ENCODE data around the gene SDK2.
"Not testable (repeated sequence)": the region's sequence is repeated elsewhere in the genome, so short reads cannot be mapped to it uniquely, and the experiment has no call there.

SDK2 gene

DNA sequence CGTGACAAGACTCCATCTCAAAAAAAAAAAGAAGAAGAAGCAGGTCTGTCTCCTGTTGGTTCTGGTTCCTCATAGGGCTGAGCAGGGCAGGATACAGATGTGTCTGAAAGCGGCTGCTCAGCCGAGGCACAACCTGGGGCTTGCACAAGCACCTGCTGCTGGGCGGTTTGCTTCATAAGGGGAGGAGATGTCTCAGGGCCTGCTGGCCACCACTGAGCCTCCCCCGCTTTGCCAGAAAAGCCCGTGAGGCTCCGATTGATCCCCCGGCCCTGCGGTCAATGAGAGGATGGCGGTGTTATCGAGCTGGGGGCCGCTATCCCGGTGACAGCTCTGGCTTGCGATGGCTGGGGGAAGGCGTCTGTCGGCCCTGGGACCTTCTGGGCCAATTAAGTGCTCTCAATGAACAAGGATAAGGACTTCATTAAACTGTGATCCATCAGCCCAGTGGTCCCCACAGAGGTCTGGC lies 162.0 kb downstream of the SDK2 start:
- peaks cover 31 to 34% of the 10 kb centered on the region in 2 donors for H3K4me1 Mint-ChIP-seq
- no peaks in the 10 kb centered on the region for H3K27me3 Mint-ChIP-seq
- peaks cover 11 to 14% of the 10 kb centered on the region in 2 donors for H3K9me3 Mint-ChIP-seq
- peak overlapping the region; percentile 56 to 68 for H3K4me3 Mint-ChIP-seq
- ATAC-seq (replicated peaks), result peak; percentile 95 to 98
- peak overlapping the region; percentile 82 for H3K27ac Mint-ChIP-seq
- peak; percentile 44 for DNase-seq
- peaks cover 15 to 19% of the 10 kb centered on the region in 2 donors for H3K36me3 Mint-ChIP-seq

DNA sequence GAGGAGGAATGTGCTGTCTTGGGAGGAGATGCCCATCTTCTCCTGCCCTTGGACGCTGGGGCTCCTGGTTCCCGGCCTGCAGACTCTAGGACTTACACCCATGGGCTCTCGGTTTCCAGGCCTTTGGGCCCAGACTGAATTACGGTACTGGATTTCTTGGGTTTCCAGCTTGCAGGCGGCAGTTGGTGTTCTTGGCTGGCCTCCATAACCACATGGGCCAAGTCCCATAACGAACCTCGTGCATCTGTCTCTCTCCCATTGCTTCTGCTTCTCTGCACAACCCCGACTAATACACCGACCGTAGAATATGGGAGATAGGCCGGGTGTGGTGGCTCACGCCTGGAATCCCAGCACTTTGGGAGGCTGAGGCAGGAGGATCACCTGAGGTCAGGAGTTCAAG lies 162.6 kb downstream of the SDK2 start:
- peak overlapping the region; percentile 82 for H3K27ac Mint-ChIP-seq

DNA sequence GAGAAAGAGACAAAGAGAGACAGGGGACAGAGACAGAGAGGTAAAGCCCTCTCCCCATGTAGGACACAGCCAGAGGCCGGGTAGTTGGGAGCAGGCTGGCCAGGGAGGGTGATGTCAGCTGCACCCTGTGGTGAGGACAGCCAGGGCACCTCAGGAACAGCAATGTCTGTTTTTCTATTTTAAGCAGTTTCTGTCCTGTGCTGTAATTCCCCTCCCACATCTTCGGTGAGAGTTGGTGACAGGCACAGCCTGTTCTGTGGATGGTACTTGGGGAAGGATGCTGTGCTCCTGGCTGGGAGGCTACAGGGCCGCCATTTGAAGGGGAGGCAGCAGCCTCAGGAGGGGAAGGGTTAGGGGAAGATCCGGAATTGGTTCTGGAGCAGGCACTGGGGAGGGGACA lies 163.5 kb downstream of the SDK2 start:
- Mint-ChIP-seq H3K36me3 (peaks cover 9% of the 10 kb centered on the region in 2 donors), H3K27me3 (no peaks in the 10 kb centered on the region), H3K4me3 (peak overlapping the region in 1 of 2 donors; percentile 26), H3K9me3 (peaks cover 8 to 9% of the 10 kb centered on the region in 2 donors), H3K27ac (peak overlapping the region; percentile 27), H3K4me1 (peaks cover 34 to 37% of the 10 kb centered on the region in 2 donors)
- DNase-seq (no peak), ATAC-seq (replicated peaks) (peak; percentile 49 to 57)

More for the DNA sequence above, 162.6 kb downstream of the SDK2 start:
- peaks cover 11 to 14% of the 10 kb centered on the region in 2 donors for H3K9me3 Mint-ChIP-seq
- H3K27me3 Mint-ChIP-seq, result no peaks in the 10 kb centered on the region
- H3K36me3 Mint-ChIP-seq, result peaks cover 15 to 19% of the 10 kb centered on the region in 2 donors
- peak overlapping the region; percentile 56 to 68 for H3K4me3 Mint-ChIP-seq
- H3K4me1 Mint-ChIP-seq, result peaks cover 34 to 36% of the 10 kb centered on the region in 2 donors
- ATAC-seq (replicated peaks), result no peak
- no peak for DNase-seq

GRCh38 chr17:73478768-73479424 lies 165.3 kb downstream of the SDK2 start:
- Mint-ChIP-seq H3K4me3 (no peak overlapping the region), H3K36me3 (peaks cover 0 to 1% of the 10 kb centered on the region in 2 donors), H3K27ac (no peak overlapping the region), H3K4me1 (peaks cover 40 to 41% of the 10 kb centered on the region in 2 donors), H3K9me3 (no peaks in the 10 kb centered on the region), H3K27me3 (no peaks in the 10 kb centered on the region)
- DNase-seq (no peak), ATAC-seq (replicated peaks) (no peak)

- no peak for ATAC-seq (replicated peaks)
- Mint-ChIP-seq H3K27me3 (no peaks in the 10 kb centered on the region), H3K36me3 (peaks cover 0 to 1% of the 10 kb centered on the region in 2 donors), H3K9me3 (no peaks in the 10 kb centered on the region), H3K27ac (no peak overlapping the region), H3K4me1 (peaks cover 40 to 42% of the 10 kb centered on the region in 2 donors), H3K4me3 (no peak overlapping the region)
- no peak for DNase-seq
Observed at GRCh38 chr17:73478334-73478733, 165.9 kb downstream of the SDK2 start.

GRCh38 chr17:73476890-73477350 lies 167.3 kb downstream of the SDK2 start:
- Mint-ChIP-seq H3K4me1 (peaks cover 28 to 35% of the 10 kb centered on the region in 2 donors), H3K4me3 (no peak overlapping the region), H3K36me3 (peaks cover 3 to 5% of the 10 kb centered on the region in 2 donors), H3K27me3 (no peaks in the 10 kb centered on the region), H3K9me3 (peaks cover 1 to 5% of the 10 kb centered on the region in 2 donors), H3K27ac (no peak overlapping the region)
- no peak for DNase-seq
- ATAC-seq (replicated peaks), result no peak

DNA sequence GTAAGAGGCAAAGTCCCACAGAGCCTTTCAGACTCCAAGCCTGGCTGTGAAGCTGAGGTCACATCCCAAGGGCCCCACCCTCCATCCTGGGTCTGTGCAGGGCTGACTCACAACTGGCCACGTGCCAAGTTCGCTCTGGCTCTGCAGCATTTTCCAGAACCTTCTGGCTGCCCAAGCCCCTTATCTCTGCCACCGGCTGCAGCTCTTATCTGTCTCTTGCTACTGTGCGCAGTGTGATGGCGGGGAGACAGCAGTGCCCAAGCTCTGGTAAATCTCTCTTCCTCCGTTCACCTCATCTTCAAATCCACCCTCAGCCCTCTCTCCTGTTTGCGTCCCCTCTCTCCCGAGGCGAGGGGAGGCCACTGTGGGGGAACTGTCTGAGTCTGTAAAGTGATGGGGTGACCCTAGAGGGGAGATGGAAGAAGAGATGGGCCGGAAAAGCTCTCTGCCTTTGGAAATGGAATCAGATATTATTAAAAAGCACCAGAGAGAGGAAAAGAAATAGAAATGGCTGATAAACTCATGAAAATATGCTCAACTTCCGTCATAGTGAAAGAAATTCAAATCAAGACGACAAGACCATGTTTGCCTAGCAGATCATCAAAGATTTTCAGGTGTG lies 169.8 kb downstream of the SDK2 start:
- Mint-ChIP-seq H3K9me3 (peaks cover 1 to 5% of the 10 kb centered on the region in 2 donors), H3K27ac (peak overlapping the region; percentile 31), H3K4me1 (peaks cover 10 to 20% of the 10 kb centered on the region in 2 donors), H3K36me3 (peaks cover 8 to 9% of the 10 kb centered on the region in 2 donors), H3K4me3 (no peak overlapping the region), H3K27me3 (no peaks in the 10 kb centered on the region)
- DNase-seq, result no peak
- ATAC-seq (replicated peaks), result no peak

GRCh38 chr17:73472715-73473114 lies 171.5 kb downstream of the SDK2 start:
- H3K4me1 Mint-ChIP-seq, result peaks cover 5 to 18% of the 10 kb centered on the region in 2 donors
- not testable (repeated sequence) for H3K4me3 Mint-ChIP-seq; DNase-seq; H3K36me3 Mint-ChIP-seq; H3K9me3 Mint-ChIP-seq; H3K27me3 Mint-ChIP-seq; ATAC-seq (replicated peaks); H3K27ac Mint-ChIP-seq

DNA sequence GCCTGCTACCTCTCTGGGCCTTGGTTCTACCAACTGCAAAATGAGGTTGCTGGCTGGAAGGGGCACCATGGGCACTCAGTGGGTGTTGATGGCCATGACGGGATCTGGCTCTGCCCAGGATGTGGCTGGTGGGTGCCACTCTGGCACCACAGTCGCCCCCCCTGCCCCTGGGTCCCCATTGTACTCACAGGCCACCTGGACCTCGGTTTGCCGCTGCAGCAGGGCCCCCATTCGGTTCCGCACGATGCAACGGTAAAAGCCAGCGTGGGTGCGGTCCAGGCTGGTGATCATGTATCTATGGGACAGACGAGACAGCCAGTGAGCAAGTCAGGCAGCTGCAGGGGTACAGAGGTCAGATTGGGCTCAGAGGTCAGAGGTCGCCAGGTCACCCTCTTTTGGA lies 172.3 kb downstream of the SDK2 start:
- H3K4me3 Mint-ChIP-seq, result no peak overlapping the region
- H3K27me3 Mint-ChIP-seq, result no peaks in the 10 kb centered on the region
- H3K27ac Mint-ChIP-seq, result no peak overlapping the region
- peaks cover 1 to 5% of the 10 kb centered on the region in 2 donors for H3K9me3 Mint-ChIP-seq
- H3K36me3 Mint-ChIP-seq, result peaks cover 6 to 12% of the 10 kb centered on the region in 2 donors
- ATAC-seq (replicated peaks), result no peak
- DNase-seq, result no peak
- H3K4me1 Mint-ChIP-seq, result peaks cover 5 to 13% of the 10 kb centered on the region in 2 donors

DNA sequence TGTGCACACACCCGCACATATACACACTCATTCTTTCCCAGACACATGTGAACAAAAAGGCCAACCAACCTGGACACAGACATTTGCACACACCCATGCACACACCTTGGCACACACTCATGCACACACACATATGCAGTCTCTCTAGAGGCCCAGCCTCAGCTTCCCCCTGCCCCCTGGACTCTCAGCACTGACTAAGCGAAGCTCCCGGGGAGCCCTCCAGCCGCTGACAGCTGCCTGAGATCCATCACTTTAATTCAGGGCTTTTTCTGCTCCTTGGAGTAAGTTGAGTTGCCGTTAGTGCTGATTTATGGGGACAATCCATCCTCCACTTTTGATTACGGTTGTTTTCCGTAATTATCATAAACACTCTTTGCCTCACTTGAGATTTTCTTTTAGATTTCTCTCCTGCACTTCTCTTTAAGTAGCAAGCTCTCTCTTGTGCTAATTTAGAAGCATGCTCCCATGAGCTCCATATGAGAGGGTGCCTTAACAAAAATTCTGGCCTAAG lies 173.9 kb downstream of the SDK2 start:
- H3K4me3 Mint-ChIP-seq, result no peak overlapping the region
- H3K36me3 Mint-ChIP-seq, result peaks cover 10 to 12% of the 10 kb centered on the region in 2 donors
- ATAC-seq (replicated peaks), result no peak
- no peaks in the 10 kb centered on the region for H3K27me3 Mint-ChIP-seq
- H3K4me1 Mint-ChIP-seq, result peaks cover 5 to 10% of the 10 kb centered on the region in 2 donors
- peaks cover 1 to 5% of the 10 kb centered on the region in 2 donors for H3K9me3 Mint-ChIP-seq
- DNase-seq, result no peak
- no peak overlapping the region for H3K27ac Mint-ChIP-seq

- Mint-ChIP-seq H3K9me3 (peaks cover 6 to 11% of the 10 kb centered on the region in 2 donors), H3K27ac (no peak overlapping the region), H3K4me3 (no peak overlapping the region), H3K4me1 (peaks cover 5 to 8% of the 10 kb centered on the region in 2 donors), H3K27me3 (no peaks in the 10 kb centered on the region), H3K36me3 (peaks cover 13 to 18% of the 10 kb centered on the region in 2 donors)
- ATAC-seq (replicated peaks) (no peak), DNase-seq (no peak)
Observed at GRCh38 chr17:73469311-73469710, 174.9 kb downstream of the SDK2 start.

GRCh38 chr17:73468221-73468620 lies 176.0 kb downstream of the SDK2 start:
- no peak overlapping the region for H3K27ac Mint-ChIP-seq
- H3K4me1 Mint-ChIP-seq, result peaks cover 4 to 5% of the 10 kb centered on the region in 2 donors
- H3K4me3 Mint-ChIP-seq, result no peak overlapping the region
- H3K36me3 Mint-ChIP-seq, result peaks cover 15 to 27% of the 10 kb centered on the region in 2 donors
- ATAC-seq (replicated peaks) (no peak), DNase-seq (no peak)
- no peaks in the 10 kb centered on the region for H3K27me3 Mint-ChIP-seq
- peaks cover 6 to 11% of the 10 kb centered on the region in 2 donors for H3K9me3 Mint-ChIP-seq

- Mint-ChIP-seq H3K27me3 (no peaks in the 10 kb centered on the region), H3K4me3 (no peak overlapping the region), H3K36me3 (peaks cover 13 to 23% of the 10 kb centered on the region in 2 donors), H3K4me1 (peaks cover 4 to 5% of the 10 kb centered on the region in 2 donors), H3K9me3 (peaks cover 5 to 7% of the 10 kb centered on the region in 2 donors), H3K27ac (no peak overlapping the region)
- ATAC-seq (replicated peaks) (no peak), DNase-seq (no peak)
Observed at GRCh38 chr17:73467651-73468050, 176.6 kb downstream of the SDK2 start.

GRCh38 chr17:73466704-73467433 lies 177.4 kb downstream of the SDK2 start:
- H3K27ac Mint-ChIP-seq, result no peak overlapping the region
- H3K27me3 Mint-ChIP-seq, result no peaks in the 10 kb centered on the region
- H3K4me1 Mint-ChIP-seq, result peaks cover 4 to 5% of the 10 kb centered on the region in 2 donors
- peaks cover 13 to 22% of the 10 kb centered on the region in 2 donors for H3K36me3 Mint-ChIP-seq
- DNase-seq, result no peak
- ATAC-seq (replicated peaks), result no peak
- peaks cover 5 to 7% of the 10 kb centered on the region in 2 donors for H3K9me3 Mint-ChIP-seq
- H3K4me3 Mint-ChIP-seq, result no peak overlapping the region

Data from stimulated activated naive B cell treated with anti-CD40 and anti-IgM and Interleukin-4, amounts not matched to agents 10 μg/mL and 1 μg/mL and 100 μg/mL, for 72 hours (primary cell).